ENCODE results near the gene HOMER2.

DNA sequence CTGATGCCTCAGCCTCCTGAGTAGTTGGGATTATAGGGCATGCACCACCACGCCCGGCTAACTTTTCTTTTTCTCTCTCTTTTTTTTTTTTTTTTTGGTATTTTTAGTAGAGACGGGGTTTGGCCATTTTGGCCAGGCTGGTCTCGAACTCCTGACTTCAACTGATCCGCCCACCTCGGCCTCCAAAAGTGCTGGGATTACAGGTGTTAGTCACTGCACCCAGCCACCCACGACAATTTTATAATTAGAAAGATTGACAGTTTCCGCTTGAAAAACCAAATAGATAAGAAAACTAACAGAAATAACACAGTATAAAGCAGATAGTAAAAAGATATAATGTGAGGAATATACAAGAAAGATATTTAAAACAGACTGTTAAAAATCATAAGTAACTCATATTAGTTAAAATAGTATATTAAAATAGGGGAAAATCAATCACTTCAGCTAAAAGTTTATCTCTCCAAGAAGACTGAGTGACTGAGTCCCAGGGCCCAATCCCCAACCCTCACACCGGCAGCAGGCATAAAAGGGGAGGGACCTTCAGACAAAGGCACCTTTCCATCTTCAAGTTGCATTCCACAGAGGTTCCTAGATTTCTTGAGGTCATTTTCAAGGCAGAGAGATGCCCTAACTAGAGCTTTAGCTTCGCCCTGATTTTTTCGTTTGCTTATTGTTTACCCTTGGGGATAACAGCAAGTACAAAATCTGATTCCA, 144.4 kb downstream of the HOMER2 start:
- TF ChIP-seq, protein P1, sequence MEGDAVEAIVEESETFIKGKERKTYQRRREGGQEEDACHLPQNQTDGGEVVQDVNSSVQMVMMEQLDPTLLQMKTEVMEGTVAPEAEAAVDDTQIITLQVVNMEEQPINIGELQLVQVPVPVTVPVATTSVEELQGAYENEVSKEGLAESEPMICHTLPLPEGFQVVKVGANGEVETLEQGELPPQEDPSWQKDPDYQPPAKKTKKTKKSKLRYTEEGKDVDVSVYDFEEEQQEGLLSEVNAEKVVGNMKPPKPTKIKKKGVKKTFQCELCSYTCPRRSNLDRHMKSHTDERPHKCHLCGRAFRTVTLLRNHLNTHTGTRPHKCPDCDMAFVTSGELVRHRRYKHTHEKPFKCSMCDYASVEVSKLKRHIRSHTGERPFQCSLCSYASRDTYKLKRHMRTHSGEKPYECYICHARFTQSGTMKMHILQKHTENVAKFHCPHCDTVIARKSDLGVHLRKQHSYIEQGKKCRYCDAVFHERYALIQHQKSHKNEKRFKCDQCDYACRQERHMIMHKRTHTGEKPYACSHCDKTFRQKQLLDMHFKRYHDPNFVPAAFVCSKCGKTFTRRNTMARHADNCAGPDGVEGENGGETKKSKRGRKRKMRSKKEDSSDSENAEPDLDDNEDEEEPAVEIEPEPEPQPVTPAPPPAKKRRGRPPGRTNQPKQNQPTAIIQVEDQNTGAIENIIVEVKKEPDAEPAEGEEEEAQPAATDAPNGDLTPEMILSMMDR (IDR thresholded peaks at IDR 0.05): no peak
- no peak for TF ChIP-seq POLR2A (IDR thresholded peaks at IDR 0.05)

All from esophagus squamous epithelium (tissue), 4 donors.